GM19238 (cell line): ENCODE results near the gene SYVN1.
A peak's percentile ranks its signal among the peaks of the same experiment; 100 is the strongest.
"Not testable (repeated sequence)": the region's sequence is repeated elsewhere in the genome, so short reads cannot be mapped to it uniquely, and the experiment has no call there.

ENCODE experiments used
- DNase-seq: peaks from one replicate; pipeline ENCODE4 v3.0.0; 2011; ENCODE audit warnings: low spot score; ENCODE audit not compliant: insufficient read length

The SYVN1 gene

GRCh38 chr11:65127473-65128181 lies 6.7 kb downstream of the SYVN1 start:
- no peak for DNase-seq

- DNase-seq, result no peak
These were observed 7.6 kb downstream of the SYVN1 start for GRCh38 chr11:65126624-65127274.

- no peak for DNase-seq
These were observed 8.9 kb downstream of the SYVN1 start for GRCh38 chr11:65125197-65126056.

GRCh38 chr11:65124480-65125196 lies 9.7 kb downstream of the SYVN1 start:
- no peak for DNase-seq

GRCh38 chr11:65121865-65122696 lies 12.2 kb downstream of the SYVN1 start, which contains the start of the genes FAU and MRPL49:
FAU (minus strand) TSS chr11:65122134; CDS start chr11:65121813, 321 bp downstream.
MRPL49 (plus strand) TSS chr11:65122321; CDS start chr11:65122347, 26 bp downstream.
- peak; percentile 96 for DNase-seq

GRCh38 chr11:65121447-65121864 lies 12.9 kb downstream of the SYVN1 start:
- no peak for DNase-seq

- DNase-seq, result no peak
These were observed 13.5 kb downstream of the SYVN1 start for GRCh38 chr11:65120831-65121230.

- no peak for DNase-seq
These were observed 14.7 kb downstream of the SYVN1 start for GRCh38 chr11:65119670-65119995.

GRCh38 chr11:65118891-65119669 lies 15.2 kb downstream of the SYVN1 start:
- DNase-seq, result not testable (repeated sequence)

- DNase-seq, result no peak
These were observed 16.1 kb downstream of the SYVN1 start for GRCh38 chr11:65118097-65118837.

- DNase-seq, result peak; percentile 82
These were observed 16.9 kb downstream of the SYVN1 start, which contains the start of gene ZNHIT2 for GRCh38 chr11:65117206-65118096. ZNHIT2 (minus strand) TSS chr11:65117701; CDS start chr11:65117653, 48 bp downstream.

- DNase-seq, result no peak
These were observed 17.7 kb downstream of the SYVN1 start for GRCh38 chr11:65116370-65117205.

GRCh38 chr11:65115361-65116082 lies 18.8 kb downstream of the SYVN1 start:
- no peak for DNase-seq

- DNase-seq, result no peak
These were observed 19.7 kb downstream of the SYVN1 start for GRCh38 chr11:65114538-65115171.

- DNase-seq, result no peak
These were observed 20.5 kb downstream of the SYVN1 start for GRCh38 chr11:65113839-65114238.

- DNase-seq, result no peak
These were observed 21.0 kb downstream of the SYVN1 start for GRCh38 chr11:65113361-65113756.
